Smooth muscle cell (in vitro differentiated cells): Measurements from ENCODE around the gene SOSTDC1. TPM values are rescaled to one million over a fixed set of nuclear protein-coding genes. Genes with fewer than 3 reads are reported as not detected.

Source experiments
- DNase-seq: peaks from one replicate; lab custom pipeline; 2025; ENCODE audit not compliant: unreplicated experiment; lab: John Stamatoyannopoulos, UW
- H2AFZ ChIP-seq: fragments of 200-600 bp; sonication (generic); 2 replicates; pipeline ENCODE4 v1.6.0; 2016; ENCODE audit warnings: antibody characterized with exemption, low read depth, mild to moderate bottlenecking
- H3F3A ChIP-seq: fragments of 200-600 bp; sonication (generic); 2 replicates; pipeline ENCODE4 v1.6.0; 2017; ENCODE audit warnings: antibody characterized with exemption, low read depth
- H3K27ac ChIP-seq: fragments of 200-600 bp; sonication (generic); 2 replicates; pipeline ENCODE4 v1.5.1; 2016; ENCODE audit warnings: low read depth, mild to moderate bottlenecking
- H3K27me3 ChIP-seq: fragments of 200-600 bp; sonication (generic); 2 replicates; pipeline ENCODE4 v1.6.1; 2016; ENCODE audit warnings: low read depth, mild to moderate bottlenecking
- H3K36me3 ChIP-seq: fragments of 200-600 bp; sonication (generic); 2 replicates; pipeline ENCODE4 v1.5.1; 2016; ENCODE audit warnings: low read depth
- H3K4me1 ChIP-seq: fragments of 200-600 bp; sonication (generic); 2 replicates; pipeline ENCODE4 v1.5.1; 2016; ENCODE audit warnings: low read depth
- H3K4me2 ChIP-seq: fragments of 200-600 bp; sonication (generic); 2 replicates; pipeline ENCODE4 v1.6.0; 2016; ENCODE audit warnings: mild to moderate bottlenecking
- H3K4me3 ChIP-seq: fragments of 200-600 bp; sonication (generic); 2 replicates; pipeline ENCODE4 v1.5.1; 2016; ENCODE audit warnings: mild to moderate bottlenecking
- H3K79me2 ChIP-seq: fragments of 200-600 bp; sonication (generic); 2 replicates; pipeline ENCODE4 v1.6.0; 2016; ENCODE audit warnings: low read depth, mild to moderate bottlenecking
- H3K9ac ChIP-seq: fragments of 200-600 bp; sonication (generic); 2 replicates; pipeline ENCODE4 v1.6.0; 2016; ENCODE audit warnings: low read depth
- H3K9me3 ChIP-seq: fragments of 200-600 bp; sonication (generic); replicated peaks from 2 replicates; pipeline ENCODE4 v1.5.1; 2016; ENCODE audit warnings: low read depth
- H4K20me1 ChIP-seq: fragments of 200-600 bp; sonication (generic); 2 replicates; pipeline ENCODE4 v1.6.0; 2016; ENCODE audit warnings: low read depth
- WGBS: methylation state at CpG from one replicate; pipeline ENCODE4 v1.1.7; 2016; ENCODE audit warnings: low lambda C conversion rate; 5-methylcytosine and 5-hydroxymethylcytosine counted together
- polyA plus RNA-seq: library from polyadenylated mRNA; unstranded; fragments of >200 nt; fragmentation: Nextera tagmentation; extraction: Ambion mirVana; gene quantifications from 2 replicates; pipeline ENCODE4 v1.2.1, GENCODE V29; 2016
- total RNA-seq: library from RNA; depleted of rRNA; stranded (reverse); fragments of >200 nt; gene quantifications from 2 replicates; pipeline ENCODE4 v1.2.3, GENCODE V29; 2014
- TF ChIP-seq, protein P1 (sequence below): fragments of 200-600 bp; sonication (generic); IDR thresholded peaks from 2 replicates; pipeline ENCODE4 v1.5.1; 2017; ENCODE audit warnings: borderline replicate concordance, mild to moderate bottlenecking, antibody characterized with exemption; ENCODE audit not compliant: insufficient read depth, poor library complexity, severe bottlenecking

Gene SOSTDC1
- total and polyA plus RNA-seq, 2 experiments from 2014 or later = 0.35 to 0.45 TPM

DNA sequence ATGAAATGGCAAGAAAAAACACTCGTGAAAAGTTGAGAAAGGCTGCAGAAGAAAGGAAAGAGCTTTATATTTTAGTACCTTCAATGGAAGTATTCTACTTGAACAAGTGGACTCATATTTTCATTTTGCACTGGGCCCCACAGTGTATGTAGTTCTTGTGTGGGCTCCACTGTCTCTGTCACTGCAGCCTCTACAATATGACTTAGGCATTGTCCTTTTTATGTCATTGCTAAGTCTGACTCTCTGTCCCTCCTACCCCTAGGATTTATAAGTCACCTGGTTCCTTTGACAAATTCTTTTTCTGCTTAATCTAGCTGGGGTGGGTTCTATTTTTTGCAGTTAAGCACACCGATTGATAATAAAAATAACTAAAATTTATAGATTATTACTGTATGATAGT is 27.7 kb upstream of the SOSTDC1 start:
- no peak overlapping the region for H3K9ac ChIP-seq
- no peaks in the 10 kb centered on the region for H3K27me3 ChIP-seq
- H3K4me1 ChIP-seq = peaks cover 7% of the 10 kb centered on the region
- H3K79me2 ChIP-seq = no peaks in the 10 kb centered on the region
- WGBS = 92% methylated on average over 2 of the region's 2 CpGs
- H3K4me3 ChIP-seq = no peak overlapping the region
- no peaks in the 10 kb centered on the region for H3F3A ChIP-seq
- H3K36me3 ChIP-seq = no peaks in the 10 kb centered on the region
- H3K9me3 ChIP-seq = no peaks in the 10 kb centered on the region
- no peak for DNase-seq
- H2AFZ ChIP-seq = no peak overlapping the region
- H3K27ac ChIP-seq = no peak overlapping the region
- no peaks in the 10 kb centered on the region for H4K20me1 ChIP-seq
- no peak overlapping the region for H3K4me2 ChIP-seq
- TF ChIP-seq, protein P1, sequence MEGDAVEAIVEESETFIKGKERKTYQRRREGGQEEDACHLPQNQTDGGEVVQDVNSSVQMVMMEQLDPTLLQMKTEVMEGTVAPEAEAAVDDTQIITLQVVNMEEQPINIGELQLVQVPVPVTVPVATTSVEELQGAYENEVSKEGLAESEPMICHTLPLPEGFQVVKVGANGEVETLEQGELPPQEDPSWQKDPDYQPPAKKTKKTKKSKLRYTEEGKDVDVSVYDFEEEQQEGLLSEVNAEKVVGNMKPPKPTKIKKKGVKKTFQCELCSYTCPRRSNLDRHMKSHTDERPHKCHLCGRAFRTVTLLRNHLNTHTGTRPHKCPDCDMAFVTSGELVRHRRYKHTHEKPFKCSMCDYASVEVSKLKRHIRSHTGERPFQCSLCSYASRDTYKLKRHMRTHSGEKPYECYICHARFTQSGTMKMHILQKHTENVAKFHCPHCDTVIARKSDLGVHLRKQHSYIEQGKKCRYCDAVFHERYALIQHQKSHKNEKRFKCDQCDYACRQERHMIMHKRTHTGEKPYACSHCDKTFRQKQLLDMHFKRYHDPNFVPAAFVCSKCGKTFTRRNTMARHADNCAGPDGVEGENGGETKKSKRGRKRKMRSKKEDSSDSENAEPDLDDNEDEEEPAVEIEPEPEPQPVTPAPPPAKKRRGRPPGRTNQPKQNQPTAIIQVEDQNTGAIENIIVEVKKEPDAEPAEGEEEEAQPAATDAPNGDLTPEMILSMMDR = no peak

DNA sequence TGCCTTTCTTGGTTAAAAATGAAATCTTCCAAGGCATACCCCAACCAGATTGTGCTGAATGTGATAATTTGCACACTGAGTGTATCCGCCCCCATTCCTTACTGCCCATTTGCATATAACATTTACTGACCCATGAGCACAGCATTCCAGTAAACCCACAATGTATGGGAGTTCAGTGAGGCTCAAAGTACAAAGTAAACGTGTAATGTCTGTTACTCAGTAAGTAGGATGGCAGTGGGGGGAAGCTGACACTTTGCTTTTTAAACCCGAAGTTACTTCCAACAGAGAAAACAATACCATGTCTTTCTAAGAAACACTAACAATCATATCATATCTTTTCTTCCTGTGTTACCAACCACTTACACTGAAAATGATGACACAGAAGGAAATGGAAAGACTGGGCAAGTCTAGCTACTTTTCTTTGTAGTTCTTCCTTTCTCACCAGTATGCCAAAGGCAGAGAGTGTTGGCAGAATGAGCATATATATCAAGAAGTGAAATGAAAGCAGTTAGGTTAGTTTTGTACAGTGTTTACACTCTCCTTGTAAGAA is 27.1 kb upstream of the SOSTDC1 start:
- no peaks in the 10 kb centered on the region for H3K27me3 ChIP-seq
- no peak overlapping the region for H3K4me3 ChIP-seq
- no peak for DNase-seq
- 30% methylated on average over 3 of the region's 3 CpGs for WGBS
- peak overlapping the region; percentile 60 for H3K27ac ChIP-seq
- peaks cover 7% of the 10 kb centered on the region for H3K4me1 ChIP-seq
- no peaks in the 10 kb centered on the region for H3K36me3 ChIP-seq
- no peaks in the 10 kb centered on the region for H3K9me3 ChIP-seq
- peak overlapping the region; percentile 8 for H3K9ac ChIP-seq
- TF ChIP-seq, protein P1 = no peak
- no peaks in the 10 kb centered on the region for H3K79me2 ChIP-seq
- H3K4me2 ChIP-seq = peak overlapping the region; percentile 40
- H4K20me1 ChIP-seq = no peaks in the 10 kb centered on the region
- peak overlapping the region; percentile 79 for H2AFZ ChIP-seq
- no peaks in the 10 kb centered on the region for H3F3A ChIP-seq

DNA sequence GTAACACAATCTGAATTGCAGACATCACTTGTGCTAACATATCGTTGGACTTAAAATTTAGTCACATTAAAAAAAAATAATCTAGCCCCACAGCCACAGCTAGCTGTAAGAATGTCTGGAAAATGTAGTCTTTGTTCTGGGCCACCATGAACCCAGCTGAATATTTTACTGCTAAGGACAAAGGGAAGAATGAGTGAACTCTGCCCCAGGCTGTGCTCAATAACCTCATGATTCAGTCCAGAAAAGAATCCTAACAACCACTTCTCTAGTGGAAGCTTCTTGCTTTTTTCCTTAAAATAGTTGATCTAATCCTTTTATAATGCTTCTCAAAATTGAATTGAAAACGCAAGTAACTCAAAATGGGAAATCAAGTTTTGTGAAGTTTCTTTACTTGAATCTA is 25.6 kb upstream of the SOSTDC1 start:
- WGBS = 72% methylated on average over 2 of the region's 2 CpGs
- no peak for DNase-seq
- Histone ChIP-seq H3K4me3 (no peak overlapping the region), H4K20me1 (no peaks in the 10 kb centered on the region), H2AFZ (peak overlapping the region; percentile 61), H3K27ac (no peak overlapping the region), H3K27me3 (no peaks in the 10 kb centered on the region), H3K9me3 (no peaks in the 10 kb centered on the region), H3F3A (no peaks in the 10 kb centered on the region), H3K4me1 (peaks cover 7% of the 10 kb centered on the region), H3K36me3 (no peaks in the 10 kb centered on the region), H3K79me2 (no peaks in the 10 kb centered on the region), H3K9ac (no peak overlapping the region), H3K4me2 (no peak overlapping the region)
- TF ChIP-seq, protein P1 = no peak
